Caco-2 (cell line): Measurements from ENCODE around the gene KIF1A. TPM values are rescaled to one million over a fixed set of nuclear protein-coding genes. Genes with fewer than 3 reads are reported as not detected.

Source experiments
- BruUV-seq: library from RNA; stranded (reverse); fragments of 400-500 nt; replicated peaks from 2 replicates; lab custom pipeline; 2021; lab: Mats Ljungman, UMichigan
- CTCF ChIA-PET: fragments of 300-600 bp; sonication (Branson Sonifier 250); formaldehyde crosslinking; loops from one replicate; lab custom pipeline; 2022; ENCODE audit warnings: antibody characterized with exemption; lab: Charles Lee
- POLR2A ChIA-PET: fragments of 300-600 bp; sonication (Branson Sonifier 250); formaldehyde crosslinking; loops from one replicate; lab custom pipeline; 2022; ENCODE audit warnings: antibody characterized with exemption; lab: Charles Lee
- DNase-seq, 2 experiments: peaks; one replicate each; pipeline versions ENCODE4 v3.0.0 to v3.0.0-alpha.2; 2020 to 2022
- H3K27me3 ChIP-seq: replicated peaks from 2 replicates; pipeline ENCODE4 v1.6.0; 2011; ENCODE audit warnings: low read length; ENCODE audit not compliant: control insufficient read depth, insufficient read depth
- H3K36me3 ChIP-seq: 2 replicates; pipeline ENCODE4 v1.5.1; 2011; ENCODE audit warnings: low read length; ENCODE audit not compliant: control insufficient read depth, insufficient read depth
- H3K4me1 ChIP-seq: fragments of 250-450 bp; sonication (Bioruptor Pico); 2 replicates; pipeline ENCODE4 v1.5.1; 2020; ENCODE audit warnings: mild to moderate bottlenecking
- H3K4me3 ChIP-seq: 2 replicates; pipeline ENCODE4 v1.5.1; 2011; ENCODE audit warnings: low read depth, mild to moderate bottlenecking, control low read depth, low read length
- H3K9me3 ChIP-seq: fragments of 250-450 bp; sonication (Bioruptor Pico); 2 replicates; pipeline ENCODE4 v1.5.1; 2020; ENCODE audit warnings: mild to moderate bottlenecking, moderate library complexity
- H3K27ac Mint-ChIP-seq: one replicate; pipeline ENCODE4 v1.8.0; 2022; ENCODE audit warnings: mixed read lengths; ENCODE audit not compliant: unreplicated experiment
- H3K27me3 Mint-ChIP-seq: one replicate; pipeline ENCODE4 v1.8.0; 2022; ENCODE audit warnings: mixed read lengths; ENCODE audit not compliant: insufficient read depth, unreplicated experiment
- H3K36me3 Mint-ChIP-seq: one replicate; pipeline ENCODE4 v1.8.0; 2022; ENCODE audit warnings: mild to moderate bottlenecking, mixed read lengths; ENCODE audit not compliant: insufficient read depth, unreplicated experiment
- H3K4me1 Mint-ChIP-seq: one replicate; pipeline ENCODE4 v1.8.0; 2022; ENCODE audit warnings: low read depth, mixed read lengths; ENCODE audit not compliant: unreplicated experiment
- H3K4me3 Mint-ChIP-seq: one replicate; pipeline ENCODE4 v1.8.0; 2022; ENCODE audit warnings: mild to moderate bottlenecking, moderate library complexity, mixed read lengths; ENCODE audit not compliant: unreplicated experiment
- H3K9me3 Mint-ChIP-seq: one replicate; pipeline ENCODE4 v1.8.0; 2022; ENCODE audit warnings: mixed read lengths; ENCODE audit not compliant: unreplicated experiment
- intact Hi-C: fragments of 100-400 bp; cut with micrococcal nuclease; formaldehyde crosslinking; loops from one replicate; pipeline ENCODE4 v1.10.0; 2022; ENCODE audit not compliant: unreplicated experiment
- total RNA-seq: library from RNA; stranded (reverse); gene quantifications from 2 replicates; pipeline ENCODE4 v1.2.3, GENCODE V29; 2022
- TF ChIP-seq, protein P1 (sequence below), 2 experiments: fragments of 200-600 bp in 1 of 2; IDR thresholded peaks; 1 replicate in 1 of 2; 2 replicates in 1 of 2; pipeline versions ENCODE4 v1.5.1 to v1.8.0; 2011 to 2022; ENCODE audit warnings: antibody characterized with exemption in 1 of 2, control low read depth in 1 of 2, inconsistent platforms in 1 of 2, low read depth in 1 of 2, low read length in 1 of 2, mild to moderate bottlenecking in 1 of 2, moderate library complexity in 1 of 2; ENCODE audit not compliant: insufficient read depth in 1 of 2, severe bottlenecking in 1 of 2, unreplicated experiment in 1 of 2

The KIF1A gene
- total RNA-seq, 1 experiment from 2014 or later, result 33.1 TPM

DNA sequence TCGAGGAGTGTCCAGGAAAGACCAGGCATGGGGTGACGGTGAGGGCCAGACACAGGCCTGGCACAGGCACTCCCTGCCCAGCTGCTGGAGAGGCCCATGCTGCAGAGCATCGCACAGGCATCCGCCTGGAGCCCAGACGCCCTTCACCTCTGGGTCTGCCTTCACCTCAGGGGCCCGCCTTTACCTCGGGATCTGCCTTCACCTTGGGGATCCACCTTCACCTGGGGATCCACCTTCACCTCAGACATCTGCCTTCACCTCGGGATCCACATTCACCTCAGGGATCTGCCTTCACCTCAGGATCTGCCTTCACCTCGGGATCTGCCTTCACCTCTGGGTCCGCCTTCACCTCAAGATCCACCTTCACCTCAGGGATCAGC, 7.7 kb downstream of the KIF1A start:
- POLR2A ChIA-PET, result no interaction called here
- no peaks in the 10 kb centered on the region for H3K4me1 ChIP-seq
- H3K27me3 Mint-ChIP-seq, result no peaks in the 10 kb centered on the region
- no peaks in the 10 kb centered on the region for H3K36me3 ChIP-seq
- no peak overlapping the region for H3K27ac Mint-ChIP-seq
- CTCF ChIA-PET, result no interaction called here
- peaks cover 5% of the 10 kb centered on the region for H3K36me3 Mint-ChIP-seq
- intact Hi-C loops, result no loop called here
- no TSS peak for BruUV-seq
- DNase-seq, result no peak
- H3K4me3 ChIP-seq, result no peak overlapping the region
- no peaks in the 10 kb centered on the region for H3K27me3 ChIP-seq
- peaks cover 8% of the 10 kb centered on the region for H3K9me3 Mint-ChIP-seq
- no peaks in the 10 kb centered on the region for H3K4me1 Mint-ChIP-seq
- TF ChIP-seq, protein P1, sequence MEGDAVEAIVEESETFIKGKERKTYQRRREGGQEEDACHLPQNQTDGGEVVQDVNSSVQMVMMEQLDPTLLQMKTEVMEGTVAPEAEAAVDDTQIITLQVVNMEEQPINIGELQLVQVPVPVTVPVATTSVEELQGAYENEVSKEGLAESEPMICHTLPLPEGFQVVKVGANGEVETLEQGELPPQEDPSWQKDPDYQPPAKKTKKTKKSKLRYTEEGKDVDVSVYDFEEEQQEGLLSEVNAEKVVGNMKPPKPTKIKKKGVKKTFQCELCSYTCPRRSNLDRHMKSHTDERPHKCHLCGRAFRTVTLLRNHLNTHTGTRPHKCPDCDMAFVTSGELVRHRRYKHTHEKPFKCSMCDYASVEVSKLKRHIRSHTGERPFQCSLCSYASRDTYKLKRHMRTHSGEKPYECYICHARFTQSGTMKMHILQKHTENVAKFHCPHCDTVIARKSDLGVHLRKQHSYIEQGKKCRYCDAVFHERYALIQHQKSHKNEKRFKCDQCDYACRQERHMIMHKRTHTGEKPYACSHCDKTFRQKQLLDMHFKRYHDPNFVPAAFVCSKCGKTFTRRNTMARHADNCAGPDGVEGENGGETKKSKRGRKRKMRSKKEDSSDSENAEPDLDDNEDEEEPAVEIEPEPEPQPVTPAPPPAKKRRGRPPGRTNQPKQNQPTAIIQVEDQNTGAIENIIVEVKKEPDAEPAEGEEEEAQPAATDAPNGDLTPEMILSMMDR (IDR thresholded peaks at IDR 0.05; ENCODE audit: insufficient read depth in 1 of 2, low read depth in 1 of 2, low read length in 1 of 2, severe bottlenecking in 1 of 2, unreplicated experiment in 1 of 2), result no peak
- no peak overlapping the region for H3K4me3 Mint-ChIP-seq
- 0 out of 2 replicates have a peak, but pooled peaks cover 3% of the 10 kb centered on the region for H3K9me3 ChIP-seq

DNA sequence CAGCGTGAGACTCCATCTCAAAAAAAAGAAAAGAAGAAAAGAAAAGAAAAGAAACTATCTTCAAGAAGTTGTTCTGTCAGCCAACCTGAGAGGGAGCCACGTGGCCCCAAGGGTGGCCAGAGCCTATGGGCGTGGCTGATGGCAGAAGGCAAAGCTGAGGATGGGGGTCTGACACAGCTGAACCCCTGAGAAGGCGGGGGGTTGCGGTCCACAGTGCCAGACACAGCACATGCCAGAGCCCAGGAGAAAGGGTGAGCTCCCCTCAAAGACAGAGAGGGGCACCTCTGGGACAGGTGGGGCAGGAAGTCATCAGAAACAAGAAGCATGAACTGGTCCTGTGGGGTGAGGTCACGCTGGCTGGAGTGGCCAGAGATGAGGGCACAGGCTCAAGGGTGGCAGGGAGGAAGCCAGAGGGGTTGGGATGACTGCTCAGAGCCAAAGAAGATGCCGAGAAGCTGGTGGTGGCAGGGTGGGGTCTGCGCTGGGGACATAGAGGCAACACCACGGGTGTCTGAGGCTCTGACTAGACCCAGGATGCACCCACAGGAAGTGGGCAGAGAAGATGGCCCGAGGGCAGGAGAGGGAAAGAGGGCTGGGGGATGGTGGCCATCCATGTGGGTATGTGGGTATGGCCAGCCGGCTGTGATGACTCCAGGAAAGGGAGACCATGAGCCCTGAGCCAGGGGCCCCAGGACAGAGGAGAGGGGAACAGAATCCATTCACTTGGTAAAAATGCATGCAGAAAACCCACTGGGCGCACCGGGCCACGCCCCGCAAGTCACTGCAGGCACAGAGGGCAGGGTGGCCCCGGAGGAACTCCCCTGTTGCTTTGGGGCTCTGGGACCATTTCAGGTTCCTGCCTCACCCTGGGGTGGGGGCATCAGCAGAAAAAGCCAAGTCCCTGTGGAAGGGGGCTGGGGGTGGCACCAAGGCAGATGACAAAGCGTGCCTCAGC, 8.4 kb downstream of the KIF1A start:
- Histone ChIP-seq H3K9me3 (0 out of 2 replicates have a peak, but pooled peaks cover 3% of the 10 kb centered on the region), H3K36me3 (no peaks in the 10 kb centered on the region), H3K4me3 (no peak overlapping the region), H3K4me1 (no peaks in the 10 kb centered on the region), H3K27me3 (no peaks in the 10 kb centered on the region)
- TF ChIP-seq, protein P1 (IDR thresholded peaks at IDR 0.05; ENCODE audit: insufficient read depth in 1 of 2, low read depth in 1 of 2, low read length in 1 of 2, severe bottlenecking in 1 of 2, unreplicated experiment in 1 of 2), result no peak
- BruUV-seq, result no TSS peak
- no peak for DNase-seq
- CTCF ChIA-PET, result interaction anchor here (2.1 kb wide), 1 partner anchor 29 kb away, joined by 28 read pairs; no protein-coding TSS in a partner anchor
- Mint-ChIP-seq H3K27ac (no peak overlapping the region), H3K36me3 (peaks cover 5% of the 10 kb centered on the region), H3K4me3 (no peak overlapping the region), H3K4me1 (no peaks in the 10 kb centered on the region), H3K27me3 (no peaks in the 10 kb centered on the region), H3K9me3 (peaks cover 8% of the 10 kb centered on the region)
- POLR2A ChIA-PET, result no interaction called here
- intact Hi-C loops, result no loop called here

DNA sequence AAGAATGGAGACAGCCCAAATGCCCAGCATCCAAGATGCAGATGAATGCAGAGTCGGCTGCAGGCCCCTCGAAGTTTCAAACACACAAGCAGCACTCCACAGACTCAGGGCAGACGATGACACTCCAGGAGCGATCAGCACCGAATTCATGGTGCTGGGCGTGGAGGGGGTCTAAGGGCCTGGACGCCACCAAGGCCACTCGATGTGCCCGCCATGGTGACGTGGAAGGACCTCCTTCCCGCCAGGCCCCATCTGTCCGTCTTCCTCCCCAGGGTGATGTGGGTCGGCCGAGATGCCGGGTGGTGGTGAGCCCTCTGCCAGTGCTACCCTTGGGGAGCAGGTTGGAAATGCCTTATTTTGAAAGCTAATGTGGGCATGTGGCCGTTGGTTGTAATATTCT, 9.4 kb downstream of the KIF1A start:
- Mint-ChIP-seq H3K4me3 (no peak overlapping the region), H3K36me3 (peaks cover 5% of the 10 kb centered on the region), H3K27ac (no peak overlapping the region), H3K9me3 (peaks cover 8% of the 10 kb centered on the region), H3K27me3 (no peaks in the 10 kb centered on the region), H3K4me1 (no peaks in the 10 kb centered on the region)
- TF ChIP-seq, protein P1 (IDR thresholded peaks at IDR 0.05; ENCODE audit: insufficient read depth in 1 of 2, low read depth in 1 of 2, low read length in 1 of 2, severe bottlenecking in 1 of 2, unreplicated experiment in 1 of 2), result no peak
- no peaks in the 10 kb centered on the region for H3K27me3 ChIP-seq
- intact Hi-C loops, result loop anchor here (1.0 kb wide), 1 partner anchor 30 kb away; no protein-coding TSS in a partner anchor
- CTCF ChIA-PET, result interaction anchor here (2.1 kb wide), 1 partner anchor 30 kb away, joined by 28 read pairs; no protein-coding TSS in a partner anchor
- H3K4me3 ChIP-seq, result no peak overlapping the region
- no peaks in the 10 kb centered on the region for H3K4me1 ChIP-seq
- 0 out of 2 replicates have a peak, but pooled peaks cover 3% of the 10 kb centered on the region for H3K9me3 ChIP-seq
- no peaks in the 10 kb centered on the region for H3K36me3 ChIP-seq
- no peak for DNase-seq
- POLR2A ChIA-PET, result no interaction called here
- BruUV-seq, result no TSS peak
